ENCODE measurements around the gene SPIC. TPM values are rescaled to one million over a fixed set of nuclear protein-coding genes. Genes with fewer than 3 reads are reported as not detected.
"Not testable (repeated sequence)": the region's sequence is repeated elsewhere in the genome, so short reads cannot be mapped to it uniquely, and the experiment has no call there.

Gene SPIC
- total and polyA plus RNA-seq, 7 donors = 0.32 TPM; not detected in 6

DNA sequence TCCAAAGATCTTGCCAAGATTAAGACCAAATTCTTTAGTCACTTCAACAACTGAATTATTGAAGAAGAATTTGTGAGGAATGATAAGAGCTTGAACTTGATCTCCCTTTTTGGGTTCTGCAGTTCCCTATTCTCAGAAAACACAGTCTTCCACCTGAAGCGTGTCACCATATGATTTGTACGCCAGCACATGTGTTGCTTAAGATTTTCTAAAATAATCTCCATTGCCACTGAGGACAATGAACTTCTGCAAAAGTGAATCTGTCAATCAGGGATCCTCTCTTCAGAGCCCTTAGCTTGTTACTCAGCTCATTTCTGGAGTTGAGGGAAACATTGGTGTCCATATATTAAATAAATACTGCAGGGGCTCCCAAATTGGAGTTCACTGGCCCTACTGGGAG lies 4.2 kb upstream of the SPIC start:
- ATAC-seq (no peak), DNase-seq (no peak)
- TF ChIP-seq, protein P1, sequence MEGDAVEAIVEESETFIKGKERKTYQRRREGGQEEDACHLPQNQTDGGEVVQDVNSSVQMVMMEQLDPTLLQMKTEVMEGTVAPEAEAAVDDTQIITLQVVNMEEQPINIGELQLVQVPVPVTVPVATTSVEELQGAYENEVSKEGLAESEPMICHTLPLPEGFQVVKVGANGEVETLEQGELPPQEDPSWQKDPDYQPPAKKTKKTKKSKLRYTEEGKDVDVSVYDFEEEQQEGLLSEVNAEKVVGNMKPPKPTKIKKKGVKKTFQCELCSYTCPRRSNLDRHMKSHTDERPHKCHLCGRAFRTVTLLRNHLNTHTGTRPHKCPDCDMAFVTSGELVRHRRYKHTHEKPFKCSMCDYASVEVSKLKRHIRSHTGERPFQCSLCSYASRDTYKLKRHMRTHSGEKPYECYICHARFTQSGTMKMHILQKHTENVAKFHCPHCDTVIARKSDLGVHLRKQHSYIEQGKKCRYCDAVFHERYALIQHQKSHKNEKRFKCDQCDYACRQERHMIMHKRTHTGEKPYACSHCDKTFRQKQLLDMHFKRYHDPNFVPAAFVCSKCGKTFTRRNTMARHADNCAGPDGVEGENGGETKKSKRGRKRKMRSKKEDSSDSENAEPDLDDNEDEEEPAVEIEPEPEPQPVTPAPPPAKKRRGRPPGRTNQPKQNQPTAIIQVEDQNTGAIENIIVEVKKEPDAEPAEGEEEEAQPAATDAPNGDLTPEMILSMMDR (IDR thresholded peaks at IDR 0.05) = no peak
- no peaks in the 10 kb centered on the region for H3K36me3 ChIP-seq (ENCODE audit: insufficient read depth in 1 of 2, low read depth in 1 of 2)
- H3K27ac ChIP-seq = no peak overlapping the region
- no peaks in the 10 kb centered on the region for H3K27me3 ChIP-seq (ENCODE audit: insufficient read depth in 3 of 3, low read length in 2 of 3)
- no peak overlapping the region for H3K4me3 ChIP-seq
- H3K9me3 ChIP-seq = no peaks in the 10 kb centered on the region
- intact Hi-C loops (cut with DNase I) = no loop called here
- 91 to 94% (median 91%) methylated on average over 2 of the region's 2 CpGs for WGBS, 3 donors
- H3K4me1 ChIP-seq = no peaks in the 10 kb centered on the region

DNA sequence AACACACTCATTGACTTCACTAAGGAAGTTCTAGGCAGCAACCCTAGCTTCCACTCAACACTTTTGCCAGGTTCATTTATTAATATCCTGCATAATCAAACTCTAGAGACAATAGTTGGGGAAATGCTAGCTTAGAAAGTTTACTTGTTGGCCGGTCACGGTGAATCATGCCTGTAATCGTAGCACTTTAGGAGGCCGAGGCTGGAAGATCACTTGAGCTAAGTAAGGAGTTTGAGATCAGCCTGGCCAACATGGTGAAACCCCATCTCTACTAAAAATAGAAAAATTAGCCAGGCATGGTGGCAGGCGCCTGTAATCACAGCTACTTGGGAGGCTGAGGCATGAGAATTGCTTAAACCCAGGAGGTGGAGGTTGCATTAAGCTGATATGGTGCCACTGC lies 3.3 kb upstream of the SPIC start:
- DNase-seq; H3K27me3 ChIP-seq (ENCODE audit: insufficient read depth in 3 of 3, low read length in 2 of 3); intact Hi-C loops (cut with DNase I); H3K4me3 ChIP-seq; H3K27ac ChIP-seq; H3K4me1 ChIP-seq; H3K9me3 ChIP-seq; H3K36me3 ChIP-seq (ENCODE audit: insufficient read depth in 1 of 2, low read depth in 1 of 2): not testable (repeated sequence)
- ATAC-seq = peak in 3 of 4 donors; percentile 34 to 70 (median 64)
- 56 to 89% (median 60%) methylated on average over 5 of the region's 5 CpGs for WGBS, 3 donors

DNA sequence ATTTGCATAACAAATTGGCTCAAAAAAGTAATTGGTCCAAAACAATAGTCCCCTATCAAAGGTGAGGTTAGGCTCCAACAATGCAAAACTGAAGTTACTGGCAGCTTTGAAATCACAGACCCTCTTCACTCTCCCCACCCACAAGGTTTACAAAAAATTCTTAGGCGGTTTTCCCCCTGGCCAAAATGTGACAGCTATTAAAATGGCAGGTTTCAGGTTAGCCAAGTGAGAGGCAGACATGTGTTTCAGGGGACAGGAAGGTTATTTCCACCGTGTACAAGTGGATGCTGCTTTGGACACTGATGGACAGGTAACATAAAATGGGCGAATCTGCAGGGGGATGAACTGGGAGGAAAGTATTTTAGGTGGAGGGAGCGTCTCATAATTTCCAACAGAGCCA lies 888 bp upstream of the SPIC start:
- 61 to 70% (median 65%) methylated on average over 4 of the region's 4 CpGs for WGBS, 3 donors
- no peak for DNase-seq
- H3K9me3 ChIP-seq = no peaks in the 10 kb centered on the region
- TF ChIP-seq, protein P1 (IDR thresholded peaks at IDR 0.05) = no peak
- H3K4me1 ChIP-seq = no peaks in the 10 kb centered on the region
- intact Hi-C loops (cut with DNase I) = no loop called here
- no peak overlapping the region for H3K27ac ChIP-seq
- no peak for ATAC-seq
- no peak overlapping the region for H3K4me3 ChIP-seq
- H3K27me3 ChIP-seq (ENCODE audit: insufficient read depth in 3 of 3, low read length in 2 of 3) = no peaks in the 10 kb centered on the region
- H3K36me3 ChIP-seq (ENCODE audit: insufficient read depth in 1 of 2, low read depth in 1 of 2) = no peaks in the 10 kb centered on the region

DNA sequence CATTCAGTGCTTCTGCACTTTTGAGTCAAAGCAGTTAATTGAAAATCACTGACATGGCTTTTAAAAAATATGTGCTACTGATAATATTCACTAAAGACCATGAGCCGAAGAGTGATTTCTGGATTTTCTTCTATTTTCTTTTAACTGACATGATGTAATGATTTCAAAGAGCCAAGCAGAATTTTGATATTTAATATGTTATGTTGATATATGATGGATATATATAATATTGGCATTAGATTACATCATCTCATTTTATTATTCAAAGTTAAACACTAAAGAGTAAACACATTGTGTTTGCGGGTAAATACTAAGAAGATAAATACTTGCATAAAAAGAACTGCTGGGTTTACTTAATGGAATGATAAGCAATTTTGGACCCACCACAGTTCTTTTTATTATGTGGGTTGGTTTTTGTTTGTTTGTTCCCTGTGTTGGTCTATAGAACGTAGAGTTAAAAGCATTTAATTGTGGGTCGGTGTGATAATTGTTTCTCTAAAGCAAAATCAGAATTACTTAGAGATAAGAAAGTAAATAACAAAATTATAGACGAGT lies 692 bp downstream of the SPIC start:
- Histone ChIP-seq H3K4me1 (no peaks in the 10 kb centered on the region), H3K27me3 (ENCODE audit: insufficient read depth in 3 of 3, low read length in 2 of 3) (no peaks in the 10 kb centered on the region), H3K27ac (no peak overlapping the region), H3K36me3 (ENCODE audit: insufficient read depth in 1 of 2, low read depth in 1 of 2) (no peaks in the 10 kb centered on the region), H3K9me3 (no peaks in the 10 kb centered on the region), H3K4me3 (no peak overlapping the region)
- ATAC-seq = no peak
- intact Hi-C loops (cut with DNase I) = no loop called here
- TF ChIP-seq, protein P1 (IDR thresholded peaks at IDR 0.05) = no peak
- DNase-seq = no peak
- 67 to 81% (median 77%) methylated on average over 5 of the region's 5 CpGs for WGBS, 3 donors

DNA sequence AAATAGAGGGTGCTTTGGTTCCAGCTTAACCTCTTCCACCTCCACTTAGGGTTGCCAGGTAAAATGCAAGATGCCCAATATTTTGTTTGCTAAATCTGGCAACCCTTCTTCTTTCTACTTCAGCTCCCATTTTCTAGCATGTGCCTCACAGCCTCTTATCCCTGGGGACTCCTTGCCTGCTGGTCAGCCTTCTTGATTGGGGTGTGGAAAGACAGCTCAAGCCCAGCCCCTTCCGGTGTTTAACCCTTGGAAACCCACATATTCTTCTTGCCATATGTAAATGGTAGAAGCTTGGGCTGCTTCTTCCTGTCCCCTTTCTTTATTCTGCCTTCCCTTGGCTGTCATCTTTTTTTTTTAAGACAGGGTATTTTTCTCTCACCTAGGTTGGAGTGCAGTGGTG lies 5.7 kb downstream of the SPIC start:
- TF ChIP-seq, protein P1 (IDR thresholded peaks at IDR 0.05) = no peak
- Histone ChIP-seq H3K4me3 (no peak overlapping the region), H3K27me3 (ENCODE audit: insufficient read depth in 3 of 3, low read length in 2 of 3) (no peaks in the 10 kb centered on the region), H3K9me3 (no peaks in the 10 kb centered on the region), H3K36me3 (ENCODE audit: insufficient read depth in 1 of 2, low read depth in 1 of 2) (no peaks in the 10 kb centered on the region), H3K4me1 (no peaks in the 10 kb centered on the region), H3K27ac (no peak overlapping the region)
- no peak for DNase-seq
- intact Hi-C loops (cut with DNase I) = no loop called here
- 43 to 55% (median 44%) methylated on average over 1 of the region's 1 CpG for WGBS, 3 donors
- ATAC-seq = no peak

All from psoas muscle (tissue), 8 donors.